Parathyroid adenoma (tissue), 2 donors: ENCODE results near the gene EDIL3.

Experiments used
- H2AFZ ChIP-seq: fragments of 300-600 bp; sonication (generic); one replicate; pipeline ENCODE4 v1.7.0; 2017; ENCODE audit warnings: antibody characterized with exemption, mild to moderate bottlenecking
- H3K27ac ChIP-seq: fragments of 300-600 bp; sonication (generic); one replicate; pipeline ENCODE4 v1.7.0; 2017
- H3K27me3 ChIP-seq: fragments of 300-600 bp; sonication (generic); one replicate; pipeline ENCODE4 v1.7.0; 2017; ENCODE audit warnings: low read length; ENCODE audit not compliant: control insufficient read depth, insufficient read depth
- H3K36me3 ChIP-seq: fragments of 300-600 bp; sonication (generic); one replicate; pipeline ENCODE4 v1.7.0; 2017; ENCODE audit warnings: low read length; ENCODE audit not compliant: control insufficient read depth, insufficient read depth
- H3K4me1 ChIP-seq: fragments of 300-600 bp; sonication (generic); one replicate; pipeline ENCODE4 v1.7.0; 2017; ENCODE audit warnings: control low read depth
- H3K4me2 ChIP-seq: fragments of 300-600 bp; sonication (generic); one replicate; pipeline ENCODE4 v1.7.0; 2017; ENCODE audit warnings: low read length
- H3K4me3 ChIP-seq: fragments of 300-600 bp; sonication (generic); one replicate; pipeline ENCODE4 v1.7.0; 2017; ENCODE audit warnings: low read depth, low read length
- H3K79me2 ChIP-seq: fragments of 300-600 bp; sonication (generic); one replicate; pipeline ENCODE4 v1.7.0; 2017; ENCODE audit warnings: control low read depth
- H3K9ac ChIP-seq: fragments of 300-600 bp; sonication (generic); one replicate; pipeline ENCODE4 v1.7.0; 2017; ENCODE audit warnings: mild to moderate bottlenecking
- H3K9me3 ChIP-seq: fragments of 300-600 bp; sonication (generic); one replicate; pipeline ENCODE4 v1.7.0; 2017; ENCODE audit warnings: low read length; ENCODE audit not compliant: control insufficient read depth
- CTCF ChIP-seq: fragments of 300-600 bp; sonication (generic); IDR thresholded peaks from one replicate; pipeline ENCODE4 v1.7.0; 2017; ENCODE audit warnings: antibody characterized with exemption, mild to moderate bottlenecking
- donor health status: primary hyperparathyroidism.

EDIL3 gene

GRCh38 chr5:84218546-84218945, 166.1 kb downstream of the EDIL3 start:
- H3K79me2 ChIP-seq: no peaks in the 10 kb centered on the region
- H3K9ac ChIP-seq: no peak overlapping the region
- no peaks in the 10 kb centered on the region for H3K27me3 ChIP-seq
- no peaks in the 10 kb centered on the region for H3K36me3 ChIP-seq
- no peaks in the 10 kb centered on the region for H3K4me1 ChIP-seq
- no peak overlapping the region for H3K4me2 ChIP-seq
- no peaks in the 10 kb centered on the region for H3K9me3 ChIP-seq
- H3K4me3 ChIP-seq: no peak overlapping the region
- no peak for TF ChIP-seq CTCF
- H2AFZ ChIP-seq: no peak overlapping the region
- H3K27ac ChIP-seq: no peak overlapping the region

DNA sequence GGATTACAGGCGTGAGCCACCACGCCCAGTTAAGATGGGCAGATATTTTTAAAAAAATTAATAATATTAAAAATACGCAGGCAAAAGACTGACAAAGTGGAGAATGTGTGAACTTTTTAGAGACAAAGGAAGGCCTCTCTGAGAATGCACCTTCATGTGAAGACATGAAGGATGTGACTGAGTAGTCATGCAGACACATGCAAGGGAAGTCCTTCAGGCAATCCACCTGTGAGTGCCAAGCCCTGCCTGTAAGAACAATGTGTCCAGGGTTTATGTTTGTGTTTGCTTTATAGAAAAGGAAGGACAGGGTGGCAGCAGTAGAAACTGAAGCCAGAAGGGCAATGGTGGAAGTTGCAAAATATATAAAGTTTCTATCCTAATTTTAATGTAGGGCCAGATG, 169.2 kb downstream of the EDIL3 start:
- Histone ChIP-seq H3K4me3 (no peak overlapping the region), H3K79me2 (no peaks in the 10 kb centered on the region), H2AFZ (no peak overlapping the region), H3K27me3 (no peaks in the 10 kb centered on the region), H3K27ac (no peak overlapping the region), H3K4me2 (no peak overlapping the region), H3K36me3 (no peaks in the 10 kb centered on the region), H3K9me3 (no peaks in the 10 kb centered on the region), H3K4me1 (no peaks in the 10 kb centered on the region), H3K9ac (no peak overlapping the region)
- no peak for TF ChIP-seq CTCF

- Histone ChIP-seq H3K4me2 (no peak overlapping the region), H3K27ac (no peak overlapping the region), H3K4me1 (no peaks in the 10 kb centered on the region), H3K27me3 (no peaks in the 10 kb centered on the region), H3K9ac (no peak overlapping the region), H3K9me3 (no peaks in the 10 kb centered on the region), H2AFZ (no peak overlapping the region), H3K4me3 (no peak overlapping the region), H3K79me2 (no peaks in the 10 kb centered on the region), H3K36me3 (no peaks in the 10 kb centered on the region)
- TF ChIP-seq CTCF: no peak
Observed at GRCh38 chr5:84213861-84214260, 170.8 kb downstream of the EDIL3 start.

DNA sequence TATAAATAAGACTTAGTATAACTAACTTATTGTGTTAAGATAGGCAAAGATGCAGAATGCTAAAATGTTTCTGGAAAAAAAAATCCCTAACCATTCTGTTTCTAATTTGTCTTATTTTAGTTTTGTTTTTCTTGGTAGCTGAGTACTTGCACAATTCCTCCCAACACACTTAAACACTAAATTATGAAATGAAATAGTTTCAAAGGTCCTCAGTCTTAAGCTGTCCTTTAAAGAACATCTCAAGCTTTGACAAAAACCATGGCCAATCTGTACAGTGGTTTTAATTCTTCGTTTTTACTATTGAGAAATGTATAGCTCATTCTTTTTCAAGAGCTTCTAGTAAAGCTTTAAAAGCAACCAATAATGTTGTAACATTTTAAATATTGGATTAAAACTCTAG, 171.5 kb downstream of the EDIL3 start:
- no peak overlapping the region for H3K4me2 ChIP-seq
- no peaks in the 10 kb centered on the region for H3K79me2 ChIP-seq
- H3K9ac ChIP-seq: no peak overlapping the region
- H3K4me1 ChIP-seq: no peaks in the 10 kb centered on the region
- H2AFZ ChIP-seq: no peak overlapping the region
- H3K36me3 ChIP-seq: no peaks in the 10 kb centered on the region
- H3K27me3 ChIP-seq: no peaks in the 10 kb centered on the region
- H3K27ac ChIP-seq: no peak overlapping the region
- TF ChIP-seq CTCF: no peak
- H3K4me3 ChIP-seq: no peak overlapping the region
- no peaks in the 10 kb centered on the region for H3K9me3 ChIP-seq

- no peak overlapping the region for H3K4me3 ChIP-seq
- H3K27me3 ChIP-seq: no peaks in the 10 kb centered on the region
- no peaks in the 10 kb centered on the region for H3K9me3 ChIP-seq
- H3K79me2 ChIP-seq: no peaks in the 10 kb centered on the region
- no peaks in the 10 kb centered on the region for H3K4me1 ChIP-seq
- no peak overlapping the region for H2AFZ ChIP-seq
- no peak overlapping the region for H3K27ac ChIP-seq
- H3K36me3 ChIP-seq: no peaks in the 10 kb centered on the region
- H3K9ac ChIP-seq: no peak overlapping the region
- H3K4me2 ChIP-seq: no peak overlapping the region
- no peak for TF ChIP-seq CTCF
Observed at GRCh38 chr5:84204772-84205171, 179.9 kb downstream of the EDIL3 start.
